ENCODE results near the gene EGFL7. TPM values are rescaled to one million over a fixed set of nuclear protein-coding genes. Genes with fewer than 3 reads are reported as not detected.

The EGFL7 gene
- total RNA-seq, 1 experiment from 2014 or later, result 53.1 TPM

DNA sequence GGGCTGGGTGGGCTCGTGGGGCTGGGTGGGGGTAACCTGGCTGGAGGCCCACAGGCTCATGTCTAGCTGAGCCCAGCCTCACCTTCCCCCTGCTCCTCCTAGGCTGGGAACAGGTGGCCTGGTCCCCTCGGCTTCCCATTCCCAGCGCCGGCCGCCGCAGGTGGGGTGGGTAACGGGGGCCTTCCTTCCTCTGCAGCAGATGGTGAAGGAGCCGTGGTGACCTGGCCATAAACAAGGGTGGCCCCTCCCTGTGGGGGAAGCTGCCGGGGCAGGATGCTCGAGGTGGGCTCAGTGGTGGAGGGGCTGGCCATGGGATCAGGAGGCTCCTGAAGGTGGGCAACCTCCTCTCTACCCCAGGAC is 41.0 kb upstream of the EGFL7 start:
- Histone ChIP-seq H3K4me1 (replicated peaks; ENCODE audit: insufficient read depth) (no peaks in the 10 kb centered on the region), H3K27ac (no peak overlapping the region), H3K27me3 (ENCODE audit: insufficient read depth, low read depth) (no peaks in the 10 kb centered on the region), H3K4me3 (no peak overlapping the region), H4K20me1 (ENCODE audit: insufficient read depth) (no peaks in the 10 kb centered on the region), H3K4me2 (no peak overlapping the region), H2AFZ (no peak overlapping the region), H3K36me3 (ENCODE audit: low read depth) (no peaks in the 10 kb centered on the region), H3K9me3 (ENCODE audit: insufficient read depth, low read depth) (no peaks in the 10 kb centered on the region), H3K9me2 (ENCODE audit: insufficient read depth) (no peaks in the 10 kb centered on the region), H3K79me2 (ENCODE audit: low read depth) (no peaks in the 10 kb centered on the region), H3F3A (ENCODE audit: insufficient read depth, low read depth) (no peaks in the 10 kb centered on the region)
- TF ChIP-seq CTCF (conservative IDR thresholded peaks at IDR 0.05) (no peak), EZH2 (IDR thresholded peaks at IDR 0.05; ENCODE audit: low read depth) (no peak)
- ChIA-PET CTCF (no interaction called here), POLR2A (ENCODE audit: unreplicated experiment) (no interaction called here)
- intact Hi-C loops (cut with micrococcal nuclease; ENCODE audit: unreplicated experiment), result no loop called here
- DNase-seq, result no peak
- BruUV-seq (replicated peaks), result no TSS peak

DNA sequence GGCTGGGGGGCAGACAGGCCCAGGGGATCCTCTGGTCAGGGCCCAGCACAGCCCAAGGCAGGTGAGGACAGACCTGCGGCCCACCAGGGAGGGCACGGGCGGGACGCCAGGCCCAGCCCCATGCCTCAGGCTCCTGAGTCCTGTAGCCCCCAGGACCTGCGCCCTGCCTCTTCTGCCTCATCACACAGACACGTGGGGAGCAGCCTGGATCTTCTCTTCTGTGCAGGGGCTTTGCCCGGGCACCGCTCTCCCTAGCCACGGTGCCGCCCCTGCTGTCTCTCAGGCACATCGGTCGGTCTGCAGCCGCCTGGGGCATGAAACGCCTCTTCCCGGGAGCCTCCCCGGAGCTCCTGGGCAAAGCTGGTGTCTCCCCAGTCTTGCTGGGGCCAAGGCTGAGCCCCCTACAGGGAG is 40.2 kb upstream of the EGFL7 start:
- no peak for DNase-seq
- intact Hi-C loops (cut with micrococcal nuclease; ENCODE audit: unreplicated experiment), result no loop called here
- H3K4me3 ChIP-seq, result no peak overlapping the region
- H2AFZ ChIP-seq, result no peak overlapping the region
- CTCF ChIA-PET, result no interaction called here
- no peaks in the 10 kb centered on the region for H3K9me2 ChIP-seq (ENCODE audit: insufficient read depth)
- POLR2A ChIA-PET (ENCODE audit: unreplicated experiment), result no interaction called here
- TF ChIP-seq CTCF (conservative IDR thresholded peaks at IDR 0.05) (no peak), EZH2 (IDR thresholded peaks at IDR 0.05; ENCODE audit: low read depth) (no peak)
- no peaks in the 10 kb centered on the region for H3F3A ChIP-seq (ENCODE audit: insufficient read depth, low read depth)
- H3K79me2 ChIP-seq (ENCODE audit: low read depth), result no peaks in the 10 kb centered on the region
- H4K20me1 ChIP-seq (ENCODE audit: insufficient read depth), result no peaks in the 10 kb centered on the region
- no TSS peak for BruUV-seq (replicated peaks)
- no peaks in the 10 kb centered on the region for H3K36me3 ChIP-seq (ENCODE audit: low read depth)
- no peak overlapping the region for H3K27ac ChIP-seq
- H3K9me3 ChIP-seq (ENCODE audit: insufficient read depth, low read depth), result no peaks in the 10 kb centered on the region
- no peaks in the 10 kb centered on the region for H3K27me3 ChIP-seq (ENCODE audit: insufficient read depth, low read depth)
- H3K4me1 ChIP-seq (replicated peaks; ENCODE audit: insufficient read depth), result no peaks in the 10 kb centered on the region
- no peak overlapping the region for H3K4me2 ChIP-seq

- no peaks in the 10 kb centered on the region for H4K20me1 ChIP-seq (ENCODE audit: insufficient read depth)
- H3K9me3 ChIP-seq (ENCODE audit: insufficient read depth, low read depth), result no peaks in the 10 kb centered on the region
- no peak overlapping the region for H3K27ac ChIP-seq
- no peaks in the 10 kb centered on the region for H3K27me3 ChIP-seq (ENCODE audit: insufficient read depth, low read depth)
- no peak for DNase-seq
- intact Hi-C loops (cut with micrococcal nuclease; ENCODE audit: unreplicated experiment), result no loop called here
- CTCF ChIA-PET, result interaction anchor here (4.5 kb wide), 1 partner anchor 135 kb away, joined by 38 read pairs; no protein-coding TSS in a partner anchor
- no peaks in the 10 kb centered on the region for H3K36me3 ChIP-seq (ENCODE audit: low read depth)
- no peak overlapping the region for H3K4me2 ChIP-seq
- TF ChIP-seq EZH2 (IDR thresholded peaks at IDR 0.05; ENCODE audit: low read depth) (no peak), CTCF (conservative IDR thresholded peaks at IDR 0.05) (no peak)
- POLR2A ChIA-PET (ENCODE audit: unreplicated experiment), result interaction anchor here (0.5 to 0.7 kb wide), 2 partner anchors 212 to 272 kb away, joined by 3 to 8 read pairs; no protein-coding TSS in a partner anchor
- no peaks in the 10 kb centered on the region for H3K79me2 ChIP-seq (ENCODE audit: low read depth)
- BruUV-seq (replicated peaks), result no TSS peak
- no peak overlapping the region for H3K4me3 ChIP-seq
- no peak overlapping the region for H2AFZ ChIP-seq
- no peaks in the 10 kb centered on the region for H3K9me2 ChIP-seq (ENCODE audit: insufficient read depth)
- no peaks in the 10 kb centered on the region for H3F3A ChIP-seq (ENCODE audit: insufficient read depth, low read depth)
- no peaks in the 10 kb centered on the region for H3K4me1 ChIP-seq (replicated peaks; ENCODE audit: insufficient read depth)
These were observed 39.5 kb upstream of the EGFL7 start for GRCh38 chr9:136623016-136623841.
